ENCODE data around the gene ITPRIP.

Gene ITPRIP

GRCh38 chr10:104368381-104368780 lies 30.1 kb upstream of the ITPRIP start:
- no peak for TF ChIP-seq CTCF (IDR thresholded peaks at IDR 0.05; ENCODE audit: extremely low read depth, missing control alignments)
- DNase-seq (ENCODE audit: low spot score), result no peak

- TF ChIP-seq CTCF (IDR thresholded peaks at IDR 0.05; ENCODE audit: extremely low read depth, missing control alignments), result no peak
- DNase-seq (ENCODE audit: low spot score), result no peak
Measured at GRCh38 chr10:104367904-104368303, 29.6 kb upstream of the ITPRIP start.

GRCh38 chr10:104359811-104360210 lies 21.5 kb upstream of the ITPRIP start:
- TF ChIP-seq CTCF (IDR thresholded peaks at IDR 0.05; ENCODE audit: extremely low read depth, missing control alignments), result no peak
- DNase-seq (ENCODE audit: low spot score), result no peak

GRCh38 chr10:104353325-104354048 lies 15.2 kb upstream of the ITPRIP start, which contains the start of gene CFAP58:
CFAP58 (plus strand) TSS chr10:104353833; CDS start chr10:104353898, 65 bp downstream.
- TF ChIP-seq CTCF (IDR thresholded peaks at IDR 0.05; ENCODE audit: extremely low read depth, missing control alignments), result peak; percentile 62
- DNase-seq (ENCODE audit: low spot score), result peak; percentile 80

GRCh38 chr10:104351919-104352318 lies 13.7 kb upstream of the ITPRIP start:
- TF ChIP-seq CTCF (IDR thresholded peaks at IDR 0.05; ENCODE audit: extremely low read depth, missing control alignments), result no peak

GRCh38 chr10:104351061-104351702 lies 12.9 kb upstream of the ITPRIP start:
- DNase-seq (ENCODE audit: low spot score), result no peak
- TF ChIP-seq CTCF (IDR thresholded peaks at IDR 0.05; ENCODE audit: extremely low read depth, missing control alignments), result no peak

More at GRCh38 chr10:104351919-104352318, 13.7 kb upstream of the ITPRIP start:
- no peak for DNase-seq (ENCODE audit: low spot score)

GRCh38 chr10:104350127-104350635 lies 11.9 kb upstream of the ITPRIP start:
- TF ChIP-seq CTCF (IDR thresholded peaks at IDR 0.05; ENCODE audit: extremely low read depth, missing control alignments), result no peak
- peak; percentile 62 for DNase-seq (ENCODE audit: low spot score)
